ENCODE data around the gene BORCS8.

DNA sequence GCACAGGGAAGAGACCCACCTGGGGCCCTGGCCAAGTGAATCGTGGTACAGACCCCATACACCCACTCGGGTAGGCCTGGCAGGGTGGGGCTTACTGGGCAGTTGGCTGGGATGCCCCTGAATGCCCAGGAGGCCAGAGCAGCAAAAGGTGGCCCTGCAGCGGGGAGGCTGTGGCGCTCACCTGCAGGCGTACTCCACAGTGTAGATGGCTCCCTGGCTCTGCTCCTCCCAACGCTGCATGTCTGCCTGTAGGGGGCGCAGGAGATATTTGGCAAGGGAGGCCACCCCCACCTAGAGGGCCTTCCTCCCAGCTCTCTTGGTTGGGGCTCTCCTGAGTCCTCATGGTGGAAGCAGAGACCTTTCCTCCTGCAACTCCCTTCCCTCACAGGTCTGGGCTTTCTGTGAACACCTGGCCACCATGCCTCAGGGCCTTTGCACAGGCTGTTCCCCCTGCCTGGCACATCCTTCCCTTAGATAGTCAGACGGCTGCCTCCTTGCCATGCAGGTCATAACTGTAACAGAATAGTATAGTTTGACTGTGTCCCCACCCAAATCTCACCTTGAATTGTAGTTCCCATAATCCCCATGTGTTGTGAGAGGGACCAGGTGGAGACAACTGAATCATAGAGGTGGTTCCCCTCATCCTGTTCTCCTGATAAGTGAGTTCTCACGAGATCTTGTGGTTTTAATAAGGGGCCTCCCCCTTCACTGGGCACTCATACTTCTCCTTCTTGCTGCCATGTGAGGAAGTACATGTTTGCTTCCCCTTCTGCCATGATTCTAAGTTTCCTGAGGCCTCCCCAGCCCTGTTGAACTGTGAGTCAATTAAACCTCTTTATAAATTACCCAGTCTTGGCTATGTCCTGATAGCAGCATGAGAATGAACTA lies 5.9 kb downstream of the BORCS8 start:
- TF ChIP-seq, protein P1, sequence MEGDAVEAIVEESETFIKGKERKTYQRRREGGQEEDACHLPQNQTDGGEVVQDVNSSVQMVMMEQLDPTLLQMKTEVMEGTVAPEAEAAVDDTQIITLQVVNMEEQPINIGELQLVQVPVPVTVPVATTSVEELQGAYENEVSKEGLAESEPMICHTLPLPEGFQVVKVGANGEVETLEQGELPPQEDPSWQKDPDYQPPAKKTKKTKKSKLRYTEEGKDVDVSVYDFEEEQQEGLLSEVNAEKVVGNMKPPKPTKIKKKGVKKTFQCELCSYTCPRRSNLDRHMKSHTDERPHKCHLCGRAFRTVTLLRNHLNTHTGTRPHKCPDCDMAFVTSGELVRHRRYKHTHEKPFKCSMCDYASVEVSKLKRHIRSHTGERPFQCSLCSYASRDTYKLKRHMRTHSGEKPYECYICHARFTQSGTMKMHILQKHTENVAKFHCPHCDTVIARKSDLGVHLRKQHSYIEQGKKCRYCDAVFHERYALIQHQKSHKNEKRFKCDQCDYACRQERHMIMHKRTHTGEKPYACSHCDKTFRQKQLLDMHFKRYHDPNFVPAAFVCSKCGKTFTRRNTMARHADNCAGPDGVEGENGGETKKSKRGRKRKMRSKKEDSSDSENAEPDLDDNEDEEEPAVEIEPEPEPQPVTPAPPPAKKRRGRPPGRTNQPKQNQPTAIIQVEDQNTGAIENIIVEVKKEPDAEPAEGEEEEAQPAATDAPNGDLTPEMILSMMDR (IDR thresholded peaks at IDR 0.05), result peak in 2 of 3 experiments; percentile 13 to 34
- TF ChIP-seq POLR2A (IDR thresholded peaks at IDR 0.05), result no peak

Data from testis (tissue), 2 donors.